GM23338 (cell line): ENCODE results near the gene POU4F3. TPM values are rescaled to one million over a fixed set of nuclear protein-coding genes. Genes with fewer than 3 reads are reported as not detected.

Experiments used
- ATAC-seq: fragments of 200-7000 bp; cut with Tn5 transposase; 3 replicates; pipeline ENCODE4 v1.9.1; 2020
- DNase-seq: peaks from one replicate; pipeline ENCODE4 v3.0.0-alpha.2; 2015; ENCODE audit warnings: low spot score
- H2AFZ ChIP-seq: fragments of 200-600 bp; sonication (generic); 2 replicates; pipeline ENCODE4 v1.8.0; 2016; ENCODE audit warnings: antibody characterized with exemption, mild to moderate bottlenecking, moderate library complexity
- H3F3A ChIP-seq: fragments of 200-600 bp; sonication (generic); replicated peaks from 2 replicates; pipeline ENCODE4 v1.8.0; 2017; ENCODE audit warnings: antibody characterized with exemption, mixed run types, low read depth
- H3K27ac ChIP-seq: fragments of 200-600 bp; sonication (generic); 2 replicates; pipeline ENCODE4 v1.6.1; 2016; ENCODE audit warnings: low read depth
- H3K27me3 ChIP-seq: fragments of 200-600 bp; sonication (generic); 2 replicates; pipeline ENCODE4 v1.8.0; 2016; ENCODE audit warnings: mild to moderate bottlenecking, mixed run types, moderate library complexity; ENCODE audit not compliant: insufficient read depth
- H3K36me3 ChIP-seq: fragments of 200-600 bp; sonication (generic); 2 replicates; pipeline ENCODE4 v1.8.0; 2016; ENCODE audit warnings: mild to moderate bottlenecking; ENCODE audit not compliant: insufficient read depth
- H3K4me1 ChIP-seq: fragments of 200-600 bp; sonication (generic); 2 replicates; pipeline ENCODE4 v1.8.0; 2016; ENCODE audit warnings: mild to moderate bottlenecking, moderate library complexity; ENCODE audit not compliant: insufficient read depth
- H3K4me2 ChIP-seq: fragments of 200-600 bp; sonication (generic); 2 replicates; pipeline ENCODE4 v1.7.1; 2017; ENCODE audit warnings: mixed run types
- H3K4me3 ChIP-seq: fragments of 200-600 bp; sonication (generic); 2 replicates; pipeline ENCODE4 v1.6.1; 2016; ENCODE audit warnings: mixed run types
- H3K79me2 ChIP-seq: fragments of 200-600 bp; sonication (generic); replicated peaks from 2 replicates; pipeline ENCODE4 v1.8.0; 2017; ENCODE audit warnings: mild to moderate bottlenecking; ENCODE audit not compliant: insufficient read depth
- H3K9me2 ChIP-seq: fragments of 200-600 bp; sonication (generic); 2 replicates; pipeline ENCODE4 v1.8.0; 2017; ENCODE audit not compliant: insufficient read depth
- H4K20me1 ChIP-seq: fragments of 200-600 bp; sonication (generic); replicated peaks from 2 replicates; pipeline ENCODE4 v1.8.0; 2017; ENCODE audit warnings: mild to moderate bottlenecking; ENCODE audit not compliant: insufficient read depth
- H3K27ac Mint-ChIP-seq: 2 replicates; pipeline ENCODE4 v1.8.0; 2020; ENCODE audit warnings: inconsistent platforms, mild to moderate bottlenecking, moderate library complexity, mixed read lengths
- H3K27me3 Mint-ChIP-seq: 3 replicates; pipeline ENCODE4 v1.8.0; 2022; ENCODE audit warnings: low read depth, mild to moderate bottlenecking, moderate library complexity, mixed read lengths, inconsistent platforms; ENCODE audit not compliant: insufficient read depth, poor library complexity
- H3K36me3 Mint-ChIP-seq: 3 replicates; pipeline ENCODE4 v1.8.0; 2021; ENCODE audit warnings: low read depth, mild to moderate bottlenecking, inconsistent platforms, moderate library complexity, mixed read lengths
- H3K4me1 Mint-ChIP-seq: 3 replicates; pipeline ENCODE4 v1.8.0; 2020; ENCODE audit warnings: mild to moderate bottlenecking, inconsistent platforms, mixed read lengths
- H3K4me3 Mint-ChIP-seq: 3 replicates; pipeline ENCODE4 v1.8.0; 2021; ENCODE audit warnings: moderate library complexity, mild to moderate bottlenecking, inconsistent platforms, mixed read lengths
- H3K9me3 Mint-ChIP-seq: 3 replicates; pipeline ENCODE4 v1.8.0; 2020; ENCODE audit warnings: moderate library complexity, mild to moderate bottlenecking, inconsistent platforms, mixed read lengths
- CREB1 ChIP-seq: fragments of 250-450 bp; sonication (Bioruptor Pico); IDR thresholded peaks from 2 replicates; pipeline ENCODE4 v1.5.0; 2020; ENCODE audit warnings: low read depth, mild to moderate bottlenecking, moderate library complexity
- CTCF ChIP-seq, 2 experiments: fragments of 200-600 bp in 1 of 2; sonication (generic) in 1 of 2; conservative IDR thresholded peaks; 2 replicates each; pipeline versions ENCODE4 v1.5.1 to v1.6.1; 2016 to 2017; ENCODE audit warnings: antibody characterized with exemption in 2 of 2, low read depth in 2 of 2, mild to moderate bottlenecking in 2 of 2, moderate library complexity in 1 of 2
- EZH2 ChIP-seq: fragments of 200-600 bp; sonication (generic); IDR thresholded peaks from one replicate; pipeline ENCODE4 v1.8.0; 2017; ENCODE audit warnings: antibody characterized with exemption, mild to moderate bottlenecking, low read depth; ENCODE audit not compliant: unreplicated experiment
- EZH2phosphoT487 ChIP-seq: fragments of 200-600 bp; sonication (generic); IDR thresholded peaks from one replicate; pipeline ENCODE4 v1.8.1; 2018; ENCODE audit warnings: antibody characterized with exemption; ENCODE audit not compliant: unreplicated experiment
- JUNB ChIP-seq: IDR thresholded peaks from one replicate; pipeline ENCODE4 v1.6.1; 2016; ENCODE audit warnings: antibody characterized with exemption; ENCODE audit not compliant: unreplicated experiment
- NANOG ChIP-seq: IDR thresholded peaks from 2 replicates; pipeline ENCODE4 v1.6.1; 2016; ENCODE audit warnings: antibody characterized with exemption, borderline replicate concordance
- POLR2AphosphoS5 ChIP-seq: IDR thresholded peaks from 2 replicates; pipeline ENCODE4 v1.6.1; 2016; ENCODE audit warnings: antibody characterized with exemption, low read depth
- REST ChIP-seq: IDR thresholded peaks from one replicate; pipeline ENCODE4 v1.6.1; 2018; ENCODE audit warnings: antibody characterized with exemption; ENCODE audit not compliant: unreplicated experiment
- STAT1 ChIP-seq: IDR thresholded peaks from one replicate; pipeline ENCODE4 v1.6.1; 2016; ENCODE audit warnings: antibody characterized with exemption; ENCODE audit not compliant: unreplicated experiment
- ZNF114 ChIP-seq: fragments of 250-450 bp; sonication (Bioruptor Pico); IDR thresholded peaks from 2 replicates; pipeline ENCODE4 v1.5.0; 2020; ENCODE audit warnings: mild to moderate bottlenecking, moderate library complexity
- ZNF331 ChIP-seq: fragments of 250-450 bp; sonication (Bioruptor Pico); IDR thresholded peaks from 2 replicates; pipeline ENCODE4 v1.5.0; 2020; ENCODE audit warnings: low read depth, mild to moderate bottlenecking, moderate library complexity
- ZNF462 ChIP-seq: fragments of 250-450 bp; sonication (Bioruptor Pico); IDR thresholded peaks from 2 replicates; pipeline ENCODE4 v1.5.0; 2020; ENCODE audit warnings: mild to moderate bottlenecking, moderate library complexity
- polyA plus RNA-seq: library from polyadenylated mRNA; unstranded; fragments of >200 nt; fragmentation: Nextera tagmentation; extraction: Ambion mirVana; gene quantifications from 2 replicates; pipeline ENCODE4 v1.2.1, GENCODE V29; 2016
- total RNA-seq: library from RNA; depleted of rRNA; stranded (reverse); fragments of >200 nt; shearing (Covaris generic); gene quantifications from 2 replicates; pipeline ENCODE4 v1.2.3, GENCODE V29; 2014
- TF ChIP-seq, protein P1 (sequence below): IDR thresholded peaks from 2 replicates; pipeline ENCODE4 v1.6.1; 2016; ENCODE audit warnings: antibody characterized with exemption

The POU4F3 gene
- total and polyA plus RNA-seq, 2 experiments from 2014 or later = 0.49 TPM; not detected in 1

GRCh38 chr5:146363161-146363874, 24.7 kb downstream of the POU4F3 start:
- Histone ChIP-seq H3K79me2 (no peaks in the 10 kb centered on the region), H3K27me3 (no peaks in the 10 kb centered on the region), H4K20me1 (no peaks in the 10 kb centered on the region), H3K4me3 (no peak overlapping the region), H3K9me2 (no peaks in the 10 kb centered on the region), H2AFZ (no peak overlapping the region), H3F3A (no peaks in the 10 kb centered on the region), H3K4me1 (peaks cover 6% of the 10 kb centered on the region; the same call in 1 of the 2 replicates), H3K4me2 (no peak overlapping the region), H3K36me3 (no peaks in the 10 kb centered on the region), H3K27ac (no peak overlapping the region)
- Mint-ChIP-seq H3K36me3 (no peaks in the 10 kb centered on the region), H3K4me3 (no peak overlapping the region), H3K27ac (no peak overlapping the region), H3K4me1 (peaks cover 22% of the 10 kb centered on the region), H3K27me3 (peaks cover 6% of the 10 kb centered on the region), H3K9me3 (no peaks in the 10 kb centered on the region)
- ATAC-seq (no peak), DNase-seq (no peak)
- TF ChIP-seq EZH2 (no peak), JUNB (no peak), ZNF331 (CRISPR knock-in tag) (no peak), REST (no peak), ZNF462 (CRISPR knock-in tag) (no peak), POLR2AphosphoS5 (no peak), CREB1 (no peak), ZNF114 (no peak), NANOG (no peak), EZH2phosphoT487 (no peak), CTCF (conservative IDR thresholded peaks at IDR 0.05; ENCODE audit: low read depth in 2 of 2) (no peak), STAT1 (no peak)
- TF ChIP-seq, protein P1, sequence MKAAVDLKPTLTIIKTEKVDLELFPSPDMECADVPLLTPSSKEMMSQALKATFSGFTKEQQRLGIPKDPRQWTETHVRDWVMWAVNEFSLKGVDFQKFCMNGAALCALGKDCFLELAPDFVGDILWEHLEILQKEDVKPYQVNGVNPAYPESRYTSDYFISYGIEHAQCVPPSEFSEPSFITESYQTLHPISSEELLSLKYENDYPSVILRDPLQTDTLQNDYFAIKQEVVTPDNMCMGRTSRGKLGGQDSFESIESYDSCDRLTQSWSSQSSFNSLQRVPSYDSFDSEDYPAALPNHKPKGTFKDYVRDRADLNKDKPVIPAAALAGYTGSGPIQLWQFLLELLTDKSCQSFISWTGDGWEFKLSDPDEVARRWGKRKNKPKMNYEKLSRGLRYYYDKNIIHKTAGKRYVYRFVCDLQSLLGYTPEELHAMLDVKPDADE = no peak
